NCI-H748 (cell line): ENCODE data around the gene SETBP1.
"Not testable (repeated sequence)": the region's sequence is repeated elsewhere in the genome, so short reads cannot be mapped to it uniquely, and the experiment has no call there.

Source experiments
- DNase-seq: peaks from one replicate; lab custom pipeline; 2025; ENCODE audit not compliant: unreplicated experiment; lab: John Stamatoyannopoulos, UW

Gene SETBP1

GRCh38 chr18:44786688-44787087, 106.0 kb downstream of the SETBP1 start:
- DNase-seq = no peak

- no peak for DNase-seq
Measured at GRCh38 chr18:44788334-44788733, 107.6 kb downstream of the SETBP1 start.

- DNase-seq = no peak
Measured at GRCh38 chr18:44789710-44790109, 109.0 kb downstream of the SETBP1 start.

- no peak for DNase-seq
Measured at GRCh38 chr18:44790860-44791259, 110.2 kb downstream of the SETBP1 start.

- DNase-seq = no peak
Measured at GRCh38 chr18:44791520-44791919, 110.8 kb downstream of the SETBP1 start.

GRCh38 chr18:44792456-44793061, 111.9 kb downstream of the SETBP1 start:
- DNase-seq = no peak

- no peak for DNase-seq
Measured at GRCh38 chr18:44793194-44793593, 112.5 kb downstream of the SETBP1 start.

- DNase-seq = no peak
Measured at GRCh38 chr18:44793685-44794084, 113.0 kb downstream of the SETBP1 start.

GRCh38 chr18:44795241-44795640, 114.6 kb downstream of the SETBP1 start:
- DNase-seq = no peak

GRCh38 chr18:44796429-44797428, 116.0 kb downstream of the SETBP1 start:
- no peak for DNase-seq

- DNase-seq = no peak
Measured at GRCh38 chr18:44798433-44799048, 117.9 kb downstream of the SETBP1 start.

GRCh38 chr18:44799382-44799906, 118.8 kb downstream of the SETBP1 start:
- no peak for DNase-seq

- DNase-seq = no peak
Measured at GRCh38 chr18:44799907-44800421, 119.3 kb downstream of the SETBP1 start.

- DNase-seq = not testable (repeated sequence)
Measured at GRCh38 chr18:44800766-44801165, 120.1 kb downstream of the SETBP1 start.

- DNase-seq = no peak
Measured at GRCh38 chr18:44801781-44802180, 121.1 kb downstream of the SETBP1 start.

GRCh38 chr18:44802508-44802907, 121.8 kb downstream of the SETBP1 start:
- no peak for DNase-seq

- DNase-seq = peak; percentile 22
Measured at GRCh38 chr18:44803019-44803650, 122.4 kb downstream of the SETBP1 start.

- DNase-seq = no peak
Measured at GRCh38 chr18:44804033-44804432, 123.3 kb downstream of the SETBP1 start.

GRCh38 chr18:44805176-44805575, 124.5 kb downstream of the SETBP1 start:
- no peak for DNase-seq

GRCh38 chr18:44805643-44806042, 125.0 kb downstream of the SETBP1 start:
- DNase-seq = no peak

GRCh38 chr18:44807766-44808165, 127.1 kb downstream of the SETBP1 start:
- DNase-seq = no peak
